GM13977 (cell line): ENCODE measurements around the gene TRIM7.

Experiments
- DNase-seq: peaks from one replicate; pipeline ENCODE4 v3.0.0; 2012; ENCODE audit warnings: low spot score
- in situ Hi-C: fragments of 300-500 bp; cut with MboI; formaldehyde crosslinking; loops from one replicate; pipeline ENCODE4 v1.12.0; 2022; ENCODE audit warnings: low sequenced_read_pairs, low pct_unique_long_range_greater_than_20kb, mixed read lengths, inconsistent platforms; ENCODE audit not compliant: unreplicated experiment
- TF ChIP-seq, protein P1 (sequence below): IDR thresholded peaks from 2 replicates; pipeline ENCODE4 v1.5.1; 2012; ENCODE audit warnings: mild to moderate bottlenecking, control low read depth; ENCODE audit not compliant: insufficient read depth; ENCODE audit errors: extremely low read depth, missing control alignments

Gene TRIM7

DNA sequence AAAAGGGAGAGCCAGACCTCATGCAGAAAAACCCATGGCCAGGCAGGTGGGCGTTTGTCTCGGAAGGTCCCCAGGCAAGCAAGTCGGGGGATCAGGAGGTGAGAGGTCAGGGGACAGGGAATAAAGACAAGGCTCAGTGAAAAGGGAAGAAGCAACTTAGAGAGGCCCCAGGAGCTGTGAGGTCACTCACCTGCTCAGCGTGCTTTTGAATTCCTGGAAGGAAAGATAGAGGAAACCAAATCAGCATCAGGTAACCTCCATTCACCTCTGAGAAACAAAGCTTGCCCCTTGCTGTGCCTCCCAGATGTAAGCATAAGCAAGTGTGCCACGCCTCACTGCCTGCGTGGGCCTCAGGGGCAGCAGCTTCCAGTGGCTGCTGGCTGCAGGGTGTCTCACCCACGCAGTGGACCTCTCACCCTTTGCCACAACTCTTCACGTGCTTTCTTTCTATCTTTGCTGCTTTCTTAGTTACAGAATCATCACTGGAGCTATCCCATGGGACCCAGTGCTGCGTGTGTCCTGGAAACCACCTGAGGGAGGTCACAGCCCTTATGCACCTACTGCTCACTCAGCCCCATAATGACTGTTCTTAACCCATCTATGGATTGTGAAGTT is 6.0 kb downstream of the TRIM7 start:
- peak; percentile 78 for DNase-seq
- TF ChIP-seq, protein P1, sequence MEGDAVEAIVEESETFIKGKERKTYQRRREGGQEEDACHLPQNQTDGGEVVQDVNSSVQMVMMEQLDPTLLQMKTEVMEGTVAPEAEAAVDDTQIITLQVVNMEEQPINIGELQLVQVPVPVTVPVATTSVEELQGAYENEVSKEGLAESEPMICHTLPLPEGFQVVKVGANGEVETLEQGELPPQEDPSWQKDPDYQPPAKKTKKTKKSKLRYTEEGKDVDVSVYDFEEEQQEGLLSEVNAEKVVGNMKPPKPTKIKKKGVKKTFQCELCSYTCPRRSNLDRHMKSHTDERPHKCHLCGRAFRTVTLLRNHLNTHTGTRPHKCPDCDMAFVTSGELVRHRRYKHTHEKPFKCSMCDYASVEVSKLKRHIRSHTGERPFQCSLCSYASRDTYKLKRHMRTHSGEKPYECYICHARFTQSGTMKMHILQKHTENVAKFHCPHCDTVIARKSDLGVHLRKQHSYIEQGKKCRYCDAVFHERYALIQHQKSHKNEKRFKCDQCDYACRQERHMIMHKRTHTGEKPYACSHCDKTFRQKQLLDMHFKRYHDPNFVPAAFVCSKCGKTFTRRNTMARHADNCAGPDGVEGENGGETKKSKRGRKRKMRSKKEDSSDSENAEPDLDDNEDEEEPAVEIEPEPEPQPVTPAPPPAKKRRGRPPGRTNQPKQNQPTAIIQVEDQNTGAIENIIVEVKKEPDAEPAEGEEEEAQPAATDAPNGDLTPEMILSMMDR: no peak
- in situ Hi-C loops: no loop called here

DNA sequence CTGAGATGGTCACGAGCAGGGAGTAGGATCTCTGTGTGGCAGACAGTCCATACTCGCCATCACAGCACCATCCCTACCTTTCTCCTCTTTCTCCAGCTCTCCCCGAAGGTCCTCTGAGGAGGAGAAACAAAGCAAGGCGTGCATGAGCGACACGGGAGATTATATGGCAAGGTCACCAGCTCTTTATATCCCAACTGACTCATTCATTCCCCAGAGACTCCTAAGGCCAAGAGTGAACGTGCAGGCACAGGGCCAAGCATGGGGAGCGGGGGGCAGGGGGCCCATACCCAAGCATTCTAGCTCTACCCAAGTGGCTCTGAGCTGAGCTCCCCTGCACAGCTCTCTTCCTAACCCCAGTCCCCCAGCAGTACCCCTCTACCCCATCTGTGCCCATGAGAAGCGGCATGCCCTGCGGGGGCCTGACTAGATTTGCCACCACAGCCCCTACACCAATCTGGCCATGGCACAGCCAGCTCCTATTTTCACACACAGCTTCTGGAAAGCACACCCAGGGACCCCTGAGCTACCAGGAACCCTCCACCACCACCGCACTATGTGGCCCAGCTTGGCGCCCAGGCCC is 6.8 kb downstream of the TRIM7 start:
- DNase-seq: no peak
- TF ChIP-seq, protein P1: no peak
- in situ Hi-C loops: no loop called here

DNA sequence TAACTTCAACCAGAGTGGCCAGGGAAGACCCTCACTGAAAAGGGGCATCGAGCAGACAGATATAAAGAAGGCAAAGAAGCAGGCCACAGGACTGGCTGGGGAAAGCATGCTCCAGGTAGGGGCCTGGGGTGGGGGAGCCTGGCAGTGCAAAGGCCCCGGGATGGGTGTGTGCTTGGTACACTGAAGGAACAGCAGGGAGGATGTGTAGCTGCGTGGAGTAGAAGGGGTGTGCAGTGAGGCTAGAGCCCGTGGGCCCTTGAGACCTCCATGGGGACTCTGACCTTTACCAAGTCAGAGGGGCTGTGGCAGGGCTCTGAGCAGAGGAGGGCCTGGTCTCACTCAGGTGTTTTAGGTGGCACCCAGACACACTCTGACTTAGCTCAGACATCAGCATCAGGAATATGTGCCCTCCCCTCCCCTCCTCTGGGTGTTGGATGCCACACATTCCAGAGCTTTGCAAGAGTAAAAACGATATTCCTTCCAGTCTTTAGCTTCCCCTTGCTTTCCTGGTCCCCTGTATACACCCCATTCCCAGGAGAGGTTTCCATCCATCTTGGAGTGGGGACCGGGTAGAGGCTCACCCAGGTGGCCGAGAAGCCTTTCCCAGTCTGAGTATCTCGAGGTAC is 7.6 kb downstream of the TRIM7 start:
- no peak for DNase-seq
- in situ Hi-C loops: no loop called here
- TF ChIP-seq, protein P1: no peak

DNA sequence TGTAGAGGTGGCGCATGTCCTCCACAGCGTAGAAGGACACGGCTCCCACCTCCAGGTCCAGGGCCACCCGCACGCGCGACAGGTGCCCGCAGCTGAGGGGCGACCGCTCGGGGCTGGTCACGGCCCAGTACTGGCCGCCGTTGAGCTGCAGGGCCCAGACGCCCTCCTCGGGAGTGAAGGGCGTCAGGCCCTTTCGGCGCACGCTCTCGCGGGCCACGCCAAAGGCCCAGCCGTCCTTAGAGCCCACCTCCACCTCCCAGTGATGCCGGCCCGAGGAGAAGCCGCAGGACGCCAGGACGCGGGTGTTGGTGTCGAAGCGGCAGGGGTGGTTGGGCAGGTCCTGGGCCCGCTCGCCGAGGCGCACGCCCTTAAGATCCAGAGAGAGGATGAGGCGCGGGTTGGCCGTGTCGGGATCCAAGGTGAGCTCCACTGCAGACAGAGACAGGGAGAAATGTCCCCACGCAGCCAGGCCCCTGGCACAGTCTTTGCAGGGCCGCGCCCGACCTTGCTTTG is 9.7 kb downstream of the TRIM7 start:
- DNase-seq: no peak
- in situ Hi-C loops: no loop called here
- TF ChIP-seq, protein P1: no peak

DNA sequence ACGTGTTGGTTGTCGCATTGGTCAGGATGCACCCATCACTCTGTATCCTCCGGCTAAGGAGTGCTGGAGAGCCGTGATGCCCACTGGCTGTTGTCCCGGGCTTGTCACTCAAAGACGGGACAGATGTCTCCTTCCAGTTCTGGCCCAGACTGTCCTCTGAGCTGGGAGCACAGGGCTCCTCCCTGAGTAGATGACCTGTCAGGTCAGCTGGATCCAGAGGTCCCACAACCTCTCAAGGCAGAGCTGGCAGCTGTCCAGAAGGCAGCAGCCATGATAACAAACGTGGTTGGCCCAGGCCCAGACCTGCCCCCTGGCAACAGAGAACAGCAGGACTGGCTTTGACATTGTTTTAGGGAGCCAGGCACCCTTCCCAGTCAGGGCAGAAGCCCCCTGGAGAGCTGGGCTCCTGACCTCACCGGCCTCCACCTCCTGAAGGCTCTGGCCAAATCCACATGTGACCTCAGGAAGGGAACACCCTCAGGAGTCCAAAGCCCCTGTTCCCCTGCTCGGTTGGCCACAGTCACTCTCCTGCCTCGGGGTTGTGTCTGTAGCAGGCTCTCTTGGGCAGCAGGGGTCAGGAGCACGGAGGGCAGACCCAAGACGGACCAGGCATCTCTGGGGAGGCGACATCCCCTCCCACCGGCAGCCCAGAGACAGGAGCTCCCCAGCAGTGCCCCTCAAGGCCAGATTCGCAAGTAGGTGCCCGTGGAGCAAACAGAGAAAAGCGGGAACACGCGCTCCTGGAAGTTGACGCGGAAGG is 10.3 kb downstream of the TRIM7 start:
- in situ Hi-C loops: no loop called here
- TF ChIP-seq, protein P1: no peak
- no peak for DNase-seq

DNA sequence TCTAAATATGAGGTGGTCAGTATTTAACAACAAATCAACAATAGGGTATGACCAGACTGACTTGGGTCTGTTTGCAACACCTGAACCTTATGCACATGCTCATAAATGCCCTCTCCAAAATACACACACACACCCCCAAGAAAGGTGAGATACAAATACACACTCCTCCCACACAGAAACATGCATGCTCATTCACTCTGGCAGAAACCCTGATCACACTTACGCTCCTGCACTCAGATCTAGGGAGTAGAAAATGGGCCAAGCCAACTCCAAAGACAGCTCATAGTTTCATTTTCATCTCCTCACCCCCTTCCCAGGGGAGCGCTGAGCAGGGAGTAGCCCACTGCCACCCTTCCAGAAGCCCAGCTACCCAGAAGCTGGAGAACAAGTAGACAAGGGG is 11.3 kb downstream of the TRIM7 start:
- no peak for DNase-seq
- TF ChIP-seq, protein P1: no peak
- in situ Hi-C loops: no loop called here
